Lower leg skin (tissue), 3 donors: ENCODE measurements around the gene MRPL21.

Experiments used
- CTCF ChIP-seq, 3 donors: fragments of 450-650 bp; IDR thresholded peaks; one replicate each; pipeline ENCODE4 v1.5.1; 2016; ENCODE audit warnings: antibody characterized with exemption in 3 of 3, mild to moderate bottlenecking in 3 of 3, moderate library complexity in 2 of 3
- POLR2A ChIP-seq, 2 donors: fragments of 450-650 bp; IDR thresholded peaks; one replicate each; pipeline ENCODE4 v1.6.1; 2016 to 2017; ENCODE audit warnings: antibody characterized with exemption in 2 of 2, mild to moderate bottlenecking in 1 of 2, moderate library complexity in 1 of 2

DNA sequence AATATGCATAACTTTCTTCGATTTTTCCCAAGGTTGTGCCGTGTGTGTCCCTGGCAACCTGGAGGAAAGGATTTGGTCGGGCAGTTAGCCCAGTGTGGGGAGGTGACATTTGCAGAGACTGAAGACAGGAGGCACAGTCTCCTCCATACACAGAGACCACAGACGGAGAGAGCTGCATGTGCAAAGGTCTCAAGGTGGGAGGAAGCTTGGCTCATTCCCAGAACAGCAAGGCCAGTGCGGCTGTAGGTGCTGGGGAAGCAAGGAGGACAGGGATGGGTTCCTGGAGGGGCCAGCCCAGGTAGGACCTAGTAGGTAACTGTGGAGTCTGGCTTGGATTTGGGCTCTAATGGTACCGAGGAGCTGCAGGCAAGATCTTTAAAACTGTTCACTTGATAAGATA is 41.2 kb downstream of the MRPL21 start:
- TF ChIP-seq CTCF (IDR thresholded peaks at IDR 0.05) (no peak), POLR2A (IDR thresholded peaks at IDR 0.05) (no peak)
